ENCODE measurements around the gene SERTAD3. TPM values are rescaled to one million over a fixed set of nuclear protein-coding genes. Genes with fewer than 3 reads are reported as not detected.
A peak's percentile ranks its signal among the peaks of the same experiment; 100 is the strongest.
"Not testable (repeated sequence)": the region's sequence is repeated elsewhere in the genome, so short reads cannot be mapped to it uniquely, and the experiment has no call there.

Gene SERTAD3
- total and polyA plus RNA-seq, 2 of the 8 experiments (the other 6 are each of a cell fraction or from before 2014, with no cell fraction given), result 15.1 to 32.1 TPM

DNA sequence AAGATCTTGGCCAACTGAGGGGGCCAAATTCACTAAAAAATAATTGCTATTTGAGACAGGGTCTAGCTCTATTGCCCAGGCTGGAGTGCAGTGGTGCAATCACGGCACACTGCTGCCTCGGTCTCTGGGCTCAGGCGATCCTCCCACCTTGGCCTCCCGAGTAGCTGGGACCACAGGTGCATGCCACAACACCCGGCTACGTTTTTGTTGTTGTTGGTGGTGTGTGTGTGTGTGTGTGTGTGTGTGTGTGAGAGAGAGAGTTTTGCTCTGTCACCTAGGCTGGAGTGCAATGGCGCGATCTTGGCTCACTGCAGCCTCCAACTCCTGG lies 35.6 kb downstream of the SERTAD3 start:
- FAIRE-seq; H3K4ac ChIP-seq (replicated peaks; ENCODE audit: insufficient read length, low read depth, low read length); DNase-seq (ENCODE audit: low read depth in 1 of 2, low spot score in 2 of 2); H3K9me3 ChIP-seq (ENCODE audit: insufficient read depth in 2 of 2, low read depth in 1 of 2, low read length in 1 of 2); H3K27me3 ChIP-seq (replicated peaks in 1 of 4; ENCODE audit: control insufficient read depth in 3 of 4, extremely low read depth in 1 of 4, insufficient read depth in 3 of 4, low read length in 3 of 4); H4K20me1 ChIP-seq (replicated peaks in 1 of 2; ENCODE audit: control insufficient read depth in 1 of 2, insufficient read depth in 2 of 2, low read length in 2 of 2); H4K8ac ChIP-seq (ENCODE audit: extremely low read depth, insufficient read depth, low read length); H4K91ac ChIP-seq (replicated peaks; ENCODE audit: insufficient read length, low read length); H3K27ac ChIP-seq (ENCODE audit: low read depth, low read length); H3K23me2 ChIP-seq (ENCODE audit: low read depth, low read length); H2BK12ac ChIP-seq (ENCODE audit: low read depth, low read length); H2BK5ac ChIP-seq (ENCODE audit: low read depth, low read length); H2BK120ac ChIP-seq (replicated peaks; ENCODE audit: low read depth, low read length); H3K36me3 ChIP-seq (ENCODE audit: control insufficient read depth in 2 of 4, insufficient read depth in 4 of 4, low read length in 3 of 4); H3K23ac ChIP-seq (ENCODE audit: insufficient read length); H3K14ac ChIP-seq (ENCODE audit: insufficient read length); H3K4me2 ChIP-seq (ENCODE audit: insufficient read depth in 1 of 2, low read depth in 2 of 2, low read length in 2 of 2); H3K56ac ChIP-seq (replicated peaks; ENCODE audit: insufficient read length, low read depth, low read length); H3K4me3 ChIP-seq (ENCODE audit: extremely low read depth in 1 of 4, insufficient read depth in 2 of 4, low read depth in 3 of 4, low read length in 4 of 4); H2AFZ ChIP-seq (ENCODE audit: low read length); H3K9ac ChIP-seq (replicated peaks in 1 of 4; ENCODE audit: extremely low read depth in 1 of 4, low read depth in 3 of 4, low read length in 3 of 4); H3K79me2 ChIP-seq (ENCODE audit: control insufficient read depth in 1 of 2, insufficient read depth in 2 of 2, low read length in 2 of 2); H3K79me1 ChIP-seq (ENCODE audit: low read depth, low read length); H4K5ac ChIP-seq (ENCODE audit: insufficient read length, low read depth, low read length); H3K18ac ChIP-seq (ENCODE audit: extremely low read depth, low read length); H2AK5ac ChIP-seq (ENCODE audit: low read depth, low read length); H2BK20ac ChIP-seq (ENCODE audit: low read length): not testable (repeated sequence)
- 89% methylated on average over 8 of the region's 8 CpGs; no CpG with 5 or more reads in 1 of the 2 experiments for WGBS, 2 experiments (ENCODE audit: extremely low coverage in 1 of 2, insufficient coverage in 1 of 2, insufficient read length in 1 of 2, insufficient replicate concordance in 2 of 2, low coverage in 1 of 2, low lambda C conversion rate in 2 of 2, missing lambda C conversion rate in 1 of 2)
- POLR2A ChIA-PET (ENCODE audit: partially characterized antibody), result interaction anchor here (0.7 to 6.4 kb wide), 8 partner anchors 10 to 52 kb away, joined by 3 to 27 read pairs (median 4); partner anchors contain the start of genes SERTAD1 and SERTAD3
- CTCF ChIA-PET (ENCODE audit: partially characterized antibody), result interaction anchor here (0.6 to 5.1 kb wide), 5 partner anchors 11 to 104 kb away, joined by 3 to 41 read pairs (median 5); no protein-coding TSS in a partner anchor
- Histone ChIP-seq H2BK15ac (ENCODE audit: low read length) (0 out of 2 replicates have a peak overlapping the region, but pooled peaks have one; percentile 74), H3K4me1 (replicated peaks in 1 of 4; ENCODE audit: control insufficient read depth in 3 of 4, insufficient read depth in 4 of 4, low read length in 3 of 4) (peaks cover 7 to 16% (median 9%) of the 10 kb centered on the region in 4 experiments)
